GF-D8 (cell line): ENCODE results near the gene BTBD9.

Experiments used
- DNase-seq: peaks from one replicate; lab custom pipeline; 2025; lab: John Stamatoyannopoulos, UW

BTBD9 gene

GRCh38 chr6:38593998-38594665, 45.6 kb downstream of the BTBD9 start:
- no peak for DNase-seq

GRCh38 chr6:38593409-38593808, 46.3 kb downstream of the BTBD9 start:
- no peak for DNase-seq

GRCh38 chr6:38591439-38591838, 48.3 kb downstream of the BTBD9 start:
- DNase-seq, result no peak

GRCh38 chr6:38589367-38589720, 50.4 kb downstream of the BTBD9 start:
- no peak for DNase-seq

- no peak for DNase-seq
Measured at GRCh38 chr6:38588631-38589366, 50.9 kb downstream of the BTBD9 start.

GRCh38 chr6:38587766-38588362, 51.9 kb downstream of the BTBD9 start:
- no peak for DNase-seq

GRCh38 chr6:38586992-38587391, 52.7 kb downstream of the BTBD9 start:
- no peak for DNase-seq

GRCh38 chr6:38584731-38585130, 55.0 kb downstream of the BTBD9 start:
- DNase-seq, result no peak

- no peak for DNase-seq
Measured at GRCh38 chr6:38583523-38583922, 56.2 kb downstream of the BTBD9 start.

GRCh38 chr6:38580030-38580429, 59.7 kb downstream of the BTBD9 start:
- no peak for DNase-seq

GRCh38 chr6:38579010-38579628, 60.6 kb downstream of the BTBD9 start:
- DNase-seq, result no peak

- DNase-seq, result no peak
Measured at GRCh38 chr6:38578075-38578474, 61.7 kb downstream of the BTBD9 start.

- no peak for DNase-seq
Measured at GRCh38 chr6:38577492-38577891, 62.2 kb downstream of the BTBD9 start.

GRCh38 chr6:38573801-38574395, 65.8 kb downstream of the BTBD9 start:
- DNase-seq, result no peak

- no peak for DNase-seq
Measured at GRCh38 chr6:38572186-38572813, 67.4 kb downstream of the BTBD9 start.

- DNase-seq, result no peak
Measured at GRCh38 chr6:38571721-38572120, 68.0 kb downstream of the BTBD9 start.

- DNase-seq, result no peak
Measured at GRCh38 chr6:38570750-38571149, 69.0 kb downstream of the BTBD9 start.

GRCh38 chr6:38567436-38567835, 72.3 kb downstream of the BTBD9 start:
- DNase-seq, result no peak

- DNase-seq, result no peak
Measured at GRCh38 chr6:38566295-38567030, 73.3 kb downstream of the BTBD9 start.

- no peak for DNase-seq
Measured at GRCh38 chr6:38564301-38564700, 75.4 kb downstream of the BTBD9 start.

GRCh38 chr6:38555606-38556005, 84.1 kb downstream of the BTBD9 start:
- DNase-seq, result no peak
